D721Med (cell line): Measurements from ENCODE around the gene CCL2.

Source experiments
- DNase-seq: peaks from one replicate; pipeline ENCODE4 v3.0.0; 2011; ENCODE audit warnings: low spot score; ENCODE audit not compliant: insufficient read length
- FAIRE-seq: peaks from 2 replicates; lab custom pipeline; 2011; peaks lifted over from hg19 to GRCh38; lab: Jason Lieb, UNC
- CTCF ChIP-seq: IDR thresholded peaks from 2 replicates; pipeline ENCODE4 v1.5.1; 2012; ENCODE audit warnings: mild to moderate bottlenecking, control low read depth; ENCODE audit not compliant: insufficient read depth; ENCODE audit errors: missing control alignments

The CCL2 gene

DNA sequence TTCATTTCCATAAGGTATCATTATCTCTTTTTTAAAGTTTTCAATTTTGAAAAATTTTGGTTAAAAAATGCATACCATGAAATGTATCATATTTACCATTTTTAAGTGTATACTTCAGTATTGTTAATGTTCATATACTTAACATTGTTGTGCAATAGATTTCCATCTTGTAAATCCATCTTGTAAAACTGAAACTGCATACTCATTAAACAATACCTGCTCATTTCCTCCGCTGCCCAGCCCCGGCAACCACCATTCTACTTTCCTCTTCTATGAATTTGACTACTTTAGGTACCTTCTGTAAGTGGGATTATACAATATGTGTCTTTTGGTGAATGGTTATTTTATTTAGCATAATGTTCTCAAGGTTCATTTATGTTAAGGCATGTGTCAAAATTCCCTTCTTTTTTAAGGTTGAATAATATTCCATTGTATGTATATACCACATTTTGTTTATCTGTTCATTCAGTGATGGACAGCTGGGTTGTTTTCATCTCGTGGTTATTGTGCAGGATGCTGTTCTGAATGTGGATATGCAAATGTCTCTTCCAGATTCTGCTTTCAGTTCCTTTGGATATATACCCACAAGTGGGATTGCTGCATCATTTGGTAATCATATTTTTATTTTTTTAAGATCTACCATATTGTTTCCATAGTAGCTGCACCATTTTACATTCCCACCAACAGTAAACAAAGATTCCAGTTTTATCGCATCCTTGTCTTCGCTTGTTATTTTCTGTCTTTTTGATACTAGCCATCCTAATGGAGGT lies 6.7 kb downstream of the CCL2 start:
- no peak for TF ChIP-seq CTCF
- DNase-seq (no peak), FAIRE-seq (no peak)

GRCh38 chr17:34265711-34266110 lies 10.6 kb downstream of the CCL2 start:
- DNase-seq, result no peak
- no peak for FAIRE-seq
- no peak for TF ChIP-seq CTCF

DNA sequence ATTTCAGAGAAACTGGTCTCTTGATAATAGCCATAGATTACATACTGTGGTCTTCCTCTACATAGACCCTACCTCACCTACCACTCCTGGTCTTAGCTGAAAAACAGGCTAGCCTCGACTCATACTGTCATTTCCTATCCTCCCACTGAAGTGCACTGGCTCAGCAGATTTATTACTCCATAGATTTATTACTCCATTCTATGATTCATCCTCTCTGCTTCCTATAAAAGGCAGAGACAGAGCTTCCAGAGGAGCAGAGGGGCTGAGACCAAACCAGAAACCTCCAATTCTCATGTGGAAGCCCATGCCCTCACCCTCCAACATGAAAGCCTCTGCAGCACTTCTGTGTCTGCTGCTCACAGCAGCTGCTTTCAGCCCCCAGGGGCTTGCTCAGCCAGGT lies 14.9 kb downstream of the CCL2 start, which contains the start of gene CCL7:
Gene CCL7, plus strand, starts transcription at position 253 of the 400 bp plus-strand sequence. Its CDS starts 70 bp downstream, at position 323.
- TF ChIP-seq CTCF, result no peak
- no peak for FAIRE-seq
- DNase-seq, result no peak

DNA sequence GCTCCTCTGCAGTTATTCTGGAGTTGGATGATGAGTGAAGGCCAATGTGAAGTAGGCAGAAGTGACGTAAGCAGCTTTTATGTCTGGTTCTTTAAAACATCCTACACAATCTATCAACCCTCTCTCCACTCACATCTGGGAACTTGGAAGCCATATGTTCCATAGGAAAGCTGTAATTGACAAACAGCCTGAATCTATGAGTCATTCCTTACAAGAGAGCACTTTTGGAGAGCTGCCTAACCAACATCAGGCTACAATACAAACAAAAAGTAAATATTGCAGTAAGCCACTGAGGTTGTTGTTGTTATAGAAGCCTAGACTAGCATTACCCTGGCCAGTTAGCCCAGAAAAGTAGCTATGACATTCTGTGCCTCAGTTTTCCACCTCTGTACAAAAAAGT lies 20.8 kb downstream of the CCL2 start:
- TF ChIP-seq CTCF, result no peak
- no peak for FAIRE-seq
- no peak for DNase-seq

DNA sequence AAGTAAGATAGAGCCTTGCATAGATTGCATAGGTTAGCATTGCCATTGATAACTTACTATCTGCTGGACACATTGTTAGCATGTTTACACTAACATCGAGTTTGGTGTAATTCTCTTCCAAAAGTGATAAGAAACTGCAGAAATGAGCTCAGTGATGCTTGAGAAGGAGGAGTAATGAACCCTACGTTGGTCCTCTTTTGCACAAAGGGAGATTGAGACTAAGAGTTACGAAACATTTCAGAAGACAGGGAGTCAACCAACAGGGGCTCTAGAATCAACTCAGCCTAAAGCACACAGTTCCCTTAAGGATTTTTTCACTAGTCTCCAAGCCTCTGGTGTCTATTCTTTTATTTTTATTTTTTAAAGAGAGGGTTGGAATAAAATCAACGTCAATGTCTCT lies 21.7 kb downstream of the CCL2 start:
- DNase-seq (no peak), FAIRE-seq (no peak)
- TF ChIP-seq CTCF, result no peak

DNA sequence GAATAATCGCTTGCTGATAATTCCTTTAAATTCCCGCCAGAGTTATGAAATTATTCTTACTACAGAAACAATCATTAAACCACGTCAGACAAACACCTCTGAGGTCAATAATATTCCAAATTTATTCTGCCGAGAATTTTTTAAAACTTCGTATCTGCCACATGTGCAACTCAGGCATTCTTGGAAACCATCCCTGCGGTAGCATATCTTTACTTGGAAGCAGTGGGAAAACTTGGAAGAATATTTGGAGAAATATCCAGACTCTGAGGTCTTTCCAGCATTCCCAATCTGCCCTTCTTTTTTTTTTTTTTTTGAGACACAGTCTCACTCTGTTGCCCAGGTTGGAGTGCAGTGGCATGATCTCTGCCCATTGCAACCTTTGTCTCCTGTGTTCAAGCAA lies 28.5 kb downstream of the CCL2 start:
- no peak for FAIRE-seq
- no peak for DNase-seq
- TF ChIP-seq CTCF, result no peak

DNA sequence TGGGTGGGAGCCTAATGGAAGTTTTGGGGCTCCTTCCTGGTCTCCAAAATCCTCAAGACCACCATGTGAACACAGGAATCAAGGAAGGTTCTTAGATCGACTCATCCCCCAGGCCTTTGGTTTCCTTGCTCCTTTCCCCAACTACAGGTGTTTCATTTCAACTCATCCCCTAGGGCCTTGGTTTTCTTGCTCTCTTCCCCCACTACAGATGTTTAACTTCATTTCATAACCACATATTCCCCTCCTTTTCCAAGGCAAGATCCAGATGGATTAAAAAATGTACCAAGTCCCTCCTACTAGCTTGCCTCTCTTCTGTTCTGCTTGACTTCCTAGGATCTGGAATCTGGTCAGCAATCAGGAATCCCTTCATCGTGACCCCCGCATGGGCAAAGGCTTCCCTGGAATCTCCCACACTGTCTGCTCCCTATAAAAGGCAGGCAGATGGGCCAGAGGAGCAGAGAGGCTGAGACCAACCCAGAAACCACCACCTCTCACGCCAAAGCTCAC lies 30.3 kb downstream of the CCL2 start, which contains the start of gene CCL11:
Gene CCL11, plus strand, starts transcription at position 457 of the 507 bp plus-strand sequence. CDS start 67 bp downstream, outside the sequence.
- FAIRE-seq (no peak), DNase-seq (no peak)
- no peak for TF ChIP-seq CTCF
